Activated CD4-positive, CD25-positive, alpha-beta regulatory T cell treated with anti-CD3 and anti-CD28 coated beads, Interleukin-2, amount 50 U/mL, for 24 hours (primary cell): ENCODE data around the gene BAMBI.

Experiments
- ATAC-seq, 2 donors: fragments of 150-1000 bp; cut with Tn5 transposase; one replicate each; pipeline ENCODE4 v1.10.0; 2021; ENCODE audit warnings: mild to moderate bottlenecking in 1 of 2, moderate library complexity in 1 of 2

BAMBI gene

GRCh38 chr10:28676326-28676967, 874 bp upstream of the BAMBI start:
- ATAC-seq, result peak in 1 of 2 donors; percentile 1

GRCh38 chr10:28677888-28678686, 766 bp downstream of the BAMBI start:
- ATAC-seq, result no peak

GRCh38 chr10:28678687-28679457, 1.6 kb downstream of the BAMBI start:
- ATAC-seq, result no peak

- no peak for ATAC-seq
Observed at GRCh38 chr10:28679581-28680357, 2.4 kb downstream of the BAMBI start.

GRCh38 chr10:28680358-28680752, 3.0 kb downstream of the BAMBI start:
- no peak for ATAC-seq

- no peak for ATAC-seq
Observed at GRCh38 chr10:28681291-28681763, 4.0 kb downstream of the BAMBI start.

GRCh38 chr10:28681928-28682750, 4.8 kb downstream of the BAMBI start:
- ATAC-seq, result no peak

- no peak for ATAC-seq
Observed at GRCh38 chr10:28684157-28684985, 7.0 kb downstream of the BAMBI start.

GRCh38 chr10:28684986-28685580, 7.8 kb downstream of the BAMBI start:
- ATAC-seq, result no peak

GRCh38 chr10:28685717-28686116, 8.4 kb downstream of the BAMBI start:
- no peak for ATAC-seq

GRCh38 chr10:28686835-28687682, 9.7 kb downstream of the BAMBI start:
- ATAC-seq, result no peak

GRCh38 chr10:28687683-28688001, 10.3 kb downstream of the BAMBI start:
- ATAC-seq, result no peak

- ATAC-seq, result no peak
Observed at GRCh38 chr10:28690545-28690944, 13.2 kb downstream of the BAMBI start.

- no peak for ATAC-seq
Observed at GRCh38 chr10:28691187-28691694, 13.9 kb downstream of the BAMBI start.

GRCh38 chr10:28692050-28692449, 14.7 kb downstream of the BAMBI start:
- ATAC-seq, result no peak

- no peak for ATAC-seq
Observed at GRCh38 chr10:28694530-28694929, 17.2 kb downstream of the BAMBI start.

GRCh38 chr10:28698075-28698474, 20.8 kb downstream of the BAMBI start:
- ATAC-seq, result no peak

GRCh38 chr10:28704464-28705161, 27.3 kb downstream of the BAMBI start:
- no peak for ATAC-seq

GRCh38 chr10:28705472-28705871, 28.2 kb downstream of the BAMBI start:
- ATAC-seq, result no peak
